Measurements from ENCODE around the gene SEMA3F. TPM values are rescaled to one million over a fixed set of nuclear protein-coding genes. Genes with fewer than 3 reads are reported as not detected.

Gene SEMA3F
- total RNA-seq, 6 donors from 2014 or later = 4.2 to 76.0 (median 27.5) TPM

DNA sequence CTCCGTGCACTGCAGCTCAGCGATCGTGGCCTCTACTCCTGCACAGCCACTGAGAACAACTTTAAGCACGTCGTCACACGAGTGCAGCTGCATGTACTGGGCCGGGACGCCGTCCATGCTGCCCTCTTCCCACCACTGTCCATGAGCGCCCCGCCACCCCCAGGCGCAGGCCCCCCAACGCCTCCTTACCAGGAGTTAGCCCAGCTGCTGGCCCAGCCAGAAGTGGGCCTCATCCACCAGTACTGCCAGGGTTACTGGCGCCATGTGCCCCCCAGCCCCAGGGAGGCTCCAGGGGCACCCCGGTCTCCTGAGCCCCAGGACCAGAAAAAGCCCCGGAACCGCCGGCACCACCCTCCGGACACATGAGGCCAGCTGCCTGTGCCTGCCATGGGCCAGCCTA, 32.6 kb downstream of the SEMA3F start:
- Histone ChIP-seq H3K27ac (no peak overlapping the region), H3K27me3 (peaks cover 0 to 1% (median under 1%) of the 10 kb centered on the region in 4 donors), H3K36me3 (peaks cover 0 to 59% (median 28%) of the 10 kb centered on the region in 4 donors), H3K9me3 (no peaks in the 10 kb centered on the region), H3K4me1 (peaks cover 0 to 11% (median 3%) of the 10 kb centered on the region in 4 donors), H3K4me3 (no peak overlapping the region)
- TF ChIP-seq EP300 (IDR thresholded peaks at IDR 0.05) (no peak), POLR2A (IDR thresholded peaks at IDR 0.05) (no peak), POLR2AphosphoS5 (IDR thresholded peaks at IDR 0.05) (no peak)
- TF ChIP-seq, protein P1, sequence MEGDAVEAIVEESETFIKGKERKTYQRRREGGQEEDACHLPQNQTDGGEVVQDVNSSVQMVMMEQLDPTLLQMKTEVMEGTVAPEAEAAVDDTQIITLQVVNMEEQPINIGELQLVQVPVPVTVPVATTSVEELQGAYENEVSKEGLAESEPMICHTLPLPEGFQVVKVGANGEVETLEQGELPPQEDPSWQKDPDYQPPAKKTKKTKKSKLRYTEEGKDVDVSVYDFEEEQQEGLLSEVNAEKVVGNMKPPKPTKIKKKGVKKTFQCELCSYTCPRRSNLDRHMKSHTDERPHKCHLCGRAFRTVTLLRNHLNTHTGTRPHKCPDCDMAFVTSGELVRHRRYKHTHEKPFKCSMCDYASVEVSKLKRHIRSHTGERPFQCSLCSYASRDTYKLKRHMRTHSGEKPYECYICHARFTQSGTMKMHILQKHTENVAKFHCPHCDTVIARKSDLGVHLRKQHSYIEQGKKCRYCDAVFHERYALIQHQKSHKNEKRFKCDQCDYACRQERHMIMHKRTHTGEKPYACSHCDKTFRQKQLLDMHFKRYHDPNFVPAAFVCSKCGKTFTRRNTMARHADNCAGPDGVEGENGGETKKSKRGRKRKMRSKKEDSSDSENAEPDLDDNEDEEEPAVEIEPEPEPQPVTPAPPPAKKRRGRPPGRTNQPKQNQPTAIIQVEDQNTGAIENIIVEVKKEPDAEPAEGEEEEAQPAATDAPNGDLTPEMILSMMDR (IDR thresholded peaks at IDR 0.05) = no peak
- ATAC-seq (ENCODE audit: low FRiP score in 2 of 2) = no peak
- peak in 1 of 2 donors; percentile 68 for DNase-seq
- 93% methylated on average over 18 of the region's 19 CpGs; no CpG with 5 or more reads in 1 of the 2 donors for WGBS, 2 donors

DNA sequence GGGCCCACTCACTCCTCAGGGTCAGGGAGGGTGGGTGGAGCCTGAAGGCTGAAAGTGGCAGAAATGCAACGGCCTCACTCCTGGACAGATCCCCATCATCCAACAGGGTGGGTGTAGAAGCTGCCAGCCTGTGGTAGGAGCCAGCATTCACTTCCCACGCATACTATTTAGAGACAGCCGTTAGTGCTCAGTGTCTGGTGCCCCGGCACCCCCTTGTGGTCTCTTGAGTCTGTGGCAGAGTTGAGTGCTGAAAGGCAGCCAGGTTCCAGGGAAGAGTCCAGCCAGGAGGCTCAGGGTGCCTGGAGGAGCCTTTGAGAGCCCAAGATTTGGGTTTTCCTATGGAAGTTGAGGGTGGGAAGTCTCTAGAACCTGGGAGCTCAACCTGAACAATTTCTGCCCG, 34.1 kb downstream of the SEMA3F start:
- DNase-seq = peak in 1 of 2 donors; percentile 74

DNA sequence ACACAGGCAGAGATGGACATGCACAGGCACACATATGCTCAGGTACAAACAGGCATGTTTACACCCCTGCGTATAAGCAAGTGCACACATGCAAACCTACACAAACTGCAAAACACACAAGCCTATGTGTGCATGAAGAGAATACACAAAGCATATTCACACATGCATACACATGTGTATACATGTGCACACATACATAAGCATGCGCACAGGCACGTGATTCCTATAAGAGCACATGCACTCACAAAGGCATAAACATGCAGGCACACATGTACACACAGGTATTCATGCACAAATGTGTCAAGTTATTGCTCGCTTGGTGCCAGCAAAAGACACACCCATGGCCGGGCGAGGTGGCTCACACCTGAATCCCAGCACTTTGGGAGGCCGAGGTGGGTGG, 34.9 kb downstream of the SEMA3F start:
- Histone ChIP-seq H3K4me1 (peaks cover 12 to 28% (median 21%) of the 10 kb centered on the region in 4 donors), H3K4me3 (no peak overlapping the region), H3K27me3 (peaks cover 2 to 22% (median 14%) of the 10 kb centered on the region in 4 donors), H3K36me3 (peaks cover 0 to 37% (median 13%) of the 10 kb centered on the region in 4 donors), H3K9me3 (no peaks in the 10 kb centered on the region), H3K27ac (no peak overlapping the region)
- DNase-seq (no peak), ATAC-seq (ENCODE audit: low FRiP score in 2 of 2) (no peak)
- TF ChIP-seq, protein P1 (IDR thresholded peaks at IDR 0.05) = no peak
- peak in 1 of 2 donors; percentile 41 for TF ChIP-seq POLR2AphosphoS5 (IDR thresholded peaks at IDR 0.05)
- 85 to 94% methylated on average over 6 to 7 of the region's 7 CpGs for whole genome bisulfite sequencing, 2 donors

More for the DNA sequence above, 34.1 kb downstream of the SEMA3F start:
- TF ChIP-seq, protein P1 (IDR thresholded peaks at IDR 0.05) = peak; percentile 66 to 83 (median 76)
- TF ChIP-seq EP300 (IDR thresholded peaks at IDR 0.05) (no peak), POLR2A (IDR thresholded peaks at IDR 0.05) (no peak), POLR2AphosphoS5 (IDR thresholded peaks at IDR 0.05) (peak in 1 of 2 donors; percentile 45)
- H3K27me3 ChIP-seq = peaks cover 2 to 16% (median 12%) of the 10 kb centered on the region in 4 donors
- H3K4me1 ChIP-seq = peaks cover 6 to 23% (median 15%) of the 10 kb centered on the region in 4 donors
- WGBS, 2 donors = 12 to 26% methylated on average over 3 to 5 of the region's 5 CpGs
- H3K36me3 ChIP-seq = peaks cover 0 to 44% (median 18%) of the 10 kb centered on the region in 4 donors
- peak; percentile 22 to 58 for ATAC-seq (ENCODE audit: low FRiP score in 2 of 2)
- H3K4me3 ChIP-seq = no peak overlapping the region
- no peaks in the 10 kb centered on the region for H3K9me3 ChIP-seq
- peak overlapping the region in 1 of 4 donors; percentile 28 for H3K27ac ChIP-seq

DNA sequence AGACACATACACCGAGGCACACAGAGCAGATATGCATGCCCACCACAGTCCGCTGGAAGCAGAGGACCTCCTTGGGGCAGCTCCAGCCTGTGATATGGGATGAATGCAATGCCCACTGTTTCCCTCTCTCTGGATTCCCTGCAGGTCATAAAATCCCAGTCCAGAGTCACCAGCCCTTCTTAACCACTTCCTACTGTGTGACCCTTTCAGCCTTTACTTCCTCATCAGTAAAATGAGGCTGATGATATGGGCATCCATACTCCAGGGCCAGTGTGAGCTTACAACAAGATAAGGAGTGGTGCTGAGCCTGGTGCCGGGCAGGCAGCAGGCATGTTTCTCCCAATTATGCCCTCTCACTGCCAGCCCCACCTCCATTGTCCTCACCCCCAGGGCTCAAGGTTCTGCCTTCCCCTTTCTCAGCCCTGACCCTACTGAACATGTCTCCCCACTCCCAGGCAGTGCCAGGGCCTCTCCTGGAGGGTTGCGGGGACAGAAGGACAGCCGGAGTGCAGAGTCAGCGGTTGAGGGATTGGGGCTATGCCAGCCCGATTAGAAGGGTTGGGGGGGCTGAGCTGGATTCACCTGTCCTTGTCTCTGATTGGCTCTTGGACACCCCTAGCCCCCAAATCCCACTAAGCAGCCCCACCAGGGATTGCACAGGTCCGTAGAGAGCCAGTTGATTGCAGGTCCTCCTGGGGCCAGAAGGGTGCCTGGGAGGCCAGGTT, 36.0 kb downstream of the SEMA3F start, which contains the start of gene GNAT1:
Gene GNAT1 (plus strand): TSS at position 675 of the 725 bp plus-strand sequence. CDS start 116 bp downstream, outside the sequence.
- Histone ChIP-seq H3K36me3 (peaks cover 0 to 26% (median 9%) of the 10 kb centered on the region in 4 donors), H3K9me3 (no peaks in the 10 kb centered on the region), H3K27ac (no peak within 1 kb of the TSS), H3K4me1 (peaks cover 12 to 30% (median 21%) of the 10 kb centered on the region in 4 donors), H3K4me3 (no peak within 1 kb of the TSS), H3K27me3 (peaks cover 2 to 22% (median 14%) of the 10 kb centered on the region in 4 donors)
- DNase-seq (no peak), ATAC-seq (ENCODE audit: low FRiP score in 2 of 2) (no peak)
- TF ChIP-seq EP300 (IDR thresholded peaks at IDR 0.05) = no peak
- 60 to 66% methylated on average over 4 to 8 of the region's 8 CpGs for WGBS, 2 donors

DNA sequence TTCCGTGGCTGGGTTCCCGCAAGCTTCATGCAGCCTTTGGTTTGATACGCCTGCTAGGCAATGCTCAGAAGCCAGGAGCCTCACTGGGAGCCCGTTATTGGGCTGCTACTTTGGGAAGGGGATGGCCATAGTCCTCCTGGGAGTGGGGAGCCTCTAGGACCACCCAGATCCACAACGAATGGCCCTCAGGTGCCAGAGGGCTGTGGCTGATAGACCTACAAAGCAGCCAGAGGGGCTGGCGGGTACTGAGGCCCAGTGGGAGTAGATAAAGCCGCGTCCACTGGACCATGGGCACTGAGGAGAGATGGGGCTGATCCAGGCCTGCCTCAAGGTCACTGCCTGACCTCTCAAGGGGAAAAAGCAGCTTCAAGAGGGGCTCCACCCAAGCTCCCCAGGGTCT, 37.0 kb downstream of the SEMA3F start:
- WGBS, 2 donors = 92 to 94% methylated on average over 3 to 8 of the region's 8 CpGs

More for the DNA sequence above, 37.0 kb downstream of the SEMA3F start:
- Histone ChIP-seq H3K4me3 (no peak overlapping the region), H3K27ac (no peak overlapping the region), H3K9me3 (no peaks in the 10 kb centered on the region), H3K4me1 (peaks cover 12 to 30% (median 21%) of the 10 kb centered on the region in 4 donors), H3K36me3 (peaks cover 0 to 15% (median 4%) of the 10 kb centered on the region in 4 donors), H3K27me3 (peaks cover 2 to 22% (median 14%) of the 10 kb centered on the region in 4 donors)
- ATAC-seq (ENCODE audit: low FRiP score in 2 of 2) = no peak
- TF ChIP-seq EP300 (IDR thresholded peaks at IDR 0.05) = no peak
- TF ChIP-seq, protein P1 (IDR thresholded peaks at IDR 0.05) = no peak
- TF ChIP-seq POLR2A (IDR thresholded peaks at IDR 0.05) = no peak
- no peak for TF ChIP-seq POLR2AphosphoS5 (IDR thresholded peaks at IDR 0.05)
- DNase-seq = no peak

Measured in upper lobe of left lung (tissue), 6 donors.